ENCODE measurements around the gene KLHL22. TPM values are rescaled to one million over a fixed set of nuclear protein-coding genes. Genes with fewer than 3 reads are reported as not detected.

The KLHL22 gene
- total RNA-seq, 4 donors from 2014 or later: 7.7 to 13.0 (median 8.3) TPM

DNA sequence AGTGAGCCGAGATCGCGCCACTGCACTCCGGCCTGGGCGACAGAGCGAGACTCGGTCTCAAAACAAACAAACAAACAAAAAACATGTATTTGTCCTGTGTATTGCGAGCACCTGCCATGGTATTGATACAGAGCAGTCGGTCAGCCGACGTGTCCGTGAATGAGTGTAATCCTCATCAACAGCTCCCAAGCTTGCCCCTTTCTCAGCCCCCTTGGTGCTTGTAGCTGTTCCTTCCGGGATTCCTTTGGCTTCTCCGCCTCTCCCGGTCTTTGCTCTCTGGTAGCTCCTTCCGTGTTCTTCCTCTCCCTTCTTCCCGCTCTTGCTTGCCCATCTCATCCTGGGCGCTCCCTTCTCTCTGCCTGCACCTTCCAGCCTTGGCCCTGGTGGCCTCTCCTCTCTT is 90.7 kb downstream of the KLHL22 start:
- Histone ChIP-seq H3K27ac (no peak overlapping the region), H3K4me1 (no peaks in the 10 kb centered on the region), H3K4me3 (no peak overlapping the region), H3K9me3 (no peaks in the 10 kb centered on the region), H3K27me3 (no peaks in the 10 kb centered on the region), H3K36me3 (peaks cover 0 to 76% (median 17%) of the 10 kb centered on the region in 3 donors)
- intact Hi-C loops (cut with DNase I): no loop called here
- no peak for TF ChIP-seq POLR2A (IDR thresholded peaks at IDR 0.05)
- TF ChIP-seq, protein P1, sequence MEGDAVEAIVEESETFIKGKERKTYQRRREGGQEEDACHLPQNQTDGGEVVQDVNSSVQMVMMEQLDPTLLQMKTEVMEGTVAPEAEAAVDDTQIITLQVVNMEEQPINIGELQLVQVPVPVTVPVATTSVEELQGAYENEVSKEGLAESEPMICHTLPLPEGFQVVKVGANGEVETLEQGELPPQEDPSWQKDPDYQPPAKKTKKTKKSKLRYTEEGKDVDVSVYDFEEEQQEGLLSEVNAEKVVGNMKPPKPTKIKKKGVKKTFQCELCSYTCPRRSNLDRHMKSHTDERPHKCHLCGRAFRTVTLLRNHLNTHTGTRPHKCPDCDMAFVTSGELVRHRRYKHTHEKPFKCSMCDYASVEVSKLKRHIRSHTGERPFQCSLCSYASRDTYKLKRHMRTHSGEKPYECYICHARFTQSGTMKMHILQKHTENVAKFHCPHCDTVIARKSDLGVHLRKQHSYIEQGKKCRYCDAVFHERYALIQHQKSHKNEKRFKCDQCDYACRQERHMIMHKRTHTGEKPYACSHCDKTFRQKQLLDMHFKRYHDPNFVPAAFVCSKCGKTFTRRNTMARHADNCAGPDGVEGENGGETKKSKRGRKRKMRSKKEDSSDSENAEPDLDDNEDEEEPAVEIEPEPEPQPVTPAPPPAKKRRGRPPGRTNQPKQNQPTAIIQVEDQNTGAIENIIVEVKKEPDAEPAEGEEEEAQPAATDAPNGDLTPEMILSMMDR (IDR thresholded peaks at IDR 0.05): no peak
- no peak for DNase-seq
- WGBS, 2 donors: 94% methylated on average over 17 of the region's 18 CpGs

DNA sequence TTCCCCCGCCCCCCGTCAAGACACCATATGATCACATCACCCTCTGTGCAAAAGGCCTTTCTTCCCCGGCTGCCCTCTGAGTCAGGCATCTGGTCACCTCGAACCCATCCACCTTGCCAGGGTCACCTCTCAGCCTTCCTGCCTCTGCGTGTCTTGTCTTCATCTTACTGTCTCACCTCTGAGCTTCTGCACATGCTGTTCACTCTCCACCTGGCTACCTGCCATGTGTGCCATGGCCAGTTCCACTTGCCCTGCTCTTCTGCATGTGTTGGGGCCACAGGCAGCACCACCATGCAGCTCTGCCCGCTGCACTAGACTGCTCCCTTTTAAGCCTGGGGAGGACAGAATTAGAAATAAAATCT is 91.8 kb downstream of the KLHL22 start:
- 93 to 98% methylated on average over 5 to 6 of the region's 6 CpGs for WGBS, 2 donors
- H3K9me3 ChIP-seq: no peaks in the 10 kb centered on the region
- H3K36me3 ChIP-seq: peaks cover 0 to 76% (median 17%) of the 10 kb centered on the region in 3 donors
- H3K27ac ChIP-seq: no peak overlapping the region
- no peak for DNase-seq
- no peak for TF ChIP-seq POLR2A (IDR thresholded peaks at IDR 0.05)
- TF ChIP-seq, protein P1 (IDR thresholded peaks at IDR 0.05): no peak
- H3K4me1 ChIP-seq: no peaks in the 10 kb centered on the region
- H3K4me3 ChIP-seq: no peak overlapping the region
- H3K27me3 ChIP-seq: no peaks in the 10 kb centered on the region
- intact Hi-C loops (cut with DNase I): no loop called here

DNA sequence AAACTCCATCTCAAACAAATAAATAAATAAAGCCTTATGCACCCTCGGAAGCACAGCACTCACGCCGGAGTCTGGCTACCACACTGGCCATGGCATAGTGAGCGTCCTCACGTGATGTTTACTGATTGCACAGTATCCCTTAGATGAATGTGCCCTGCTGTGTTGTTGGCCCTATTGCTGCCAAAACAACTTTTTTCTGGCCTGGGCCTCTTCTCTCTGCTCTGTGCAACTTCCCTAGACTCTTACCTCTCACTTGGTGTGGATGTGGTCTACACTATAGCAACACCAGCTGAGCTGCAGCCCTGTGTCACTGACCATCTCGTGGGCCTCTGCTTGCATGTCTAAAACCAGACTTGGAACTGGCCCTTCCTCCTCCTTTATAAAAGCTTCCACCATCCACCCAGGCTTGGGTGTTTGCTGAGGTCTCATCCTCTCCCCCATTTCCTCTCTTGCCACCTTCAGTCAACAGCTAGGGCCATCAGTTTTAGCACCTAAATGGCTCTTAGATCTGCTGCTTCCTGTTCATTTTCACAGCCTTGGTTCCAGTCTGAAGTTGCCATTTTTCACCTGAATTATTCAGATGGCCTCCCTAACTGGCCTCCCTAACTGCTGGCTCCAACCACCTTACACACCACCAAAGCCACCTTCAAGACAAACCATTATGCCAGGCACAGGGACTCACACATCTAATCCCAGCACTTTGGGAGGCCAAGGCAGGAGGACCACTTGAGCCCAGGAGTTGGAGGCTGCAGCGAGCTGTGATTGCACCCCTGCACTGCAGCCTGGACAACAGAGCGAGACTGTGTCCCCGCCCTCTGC is 92.4 kb downstream of the KLHL22 start:
- peaks cover 0 to 76% (median 17%) of the 10 kb centered on the region in 3 donors for H3K36me3 ChIP-seq
- DNase-seq: no peak
- WGBS, 2 donors: 93 to 99% methylated on average over 8 to 9 of the region's 9 CpGs

DNA sequence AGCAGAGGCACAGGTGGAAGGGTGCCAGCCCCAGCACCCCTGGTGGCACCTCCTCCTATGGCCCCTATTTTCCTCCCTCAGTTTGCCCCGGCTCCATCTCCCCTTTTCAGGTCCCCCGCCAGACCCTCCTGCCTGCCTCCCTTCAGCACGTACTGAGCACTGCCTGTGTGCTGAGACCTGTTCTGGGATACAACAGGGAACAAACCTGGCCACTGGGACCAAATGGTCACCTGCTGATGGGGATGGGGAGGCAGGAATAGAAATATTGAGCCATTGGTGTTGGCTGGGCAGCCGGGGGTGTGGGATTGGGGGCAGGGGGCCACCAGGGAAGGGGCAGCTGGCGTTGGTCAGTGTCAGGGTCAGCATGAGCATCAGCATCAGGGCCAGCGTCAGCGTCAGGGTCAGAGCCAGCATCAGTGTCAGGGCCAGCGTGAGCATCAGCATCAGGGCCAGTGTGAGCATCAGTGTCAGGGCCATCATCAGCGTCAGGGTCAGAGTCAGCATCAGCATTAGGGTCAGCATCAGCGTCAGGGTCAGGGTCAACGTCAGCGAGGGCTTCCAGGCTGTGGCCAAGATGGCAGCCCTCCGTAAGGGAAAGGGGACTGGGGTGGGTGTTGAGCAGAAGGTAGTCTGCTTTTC is 94.1 kb downstream of the KLHL22 start:
- H3K27me3 ChIP-seq: no peaks in the 10 kb centered on the region
- intact Hi-C loops (cut with DNase I): no loop called here
- 94 to 95% methylated on average over 5 to 10 of the region's 13 CpGs for WGBS, 2 donors
- TF ChIP-seq, protein P1 (IDR thresholded peaks at IDR 0.05): no peak
- TF ChIP-seq POLR2A (IDR thresholded peaks at IDR 0.05): no peak
- no peak for DNase-seq
- no peaks in the 10 kb centered on the region for H3K9me3 ChIP-seq
- no peak overlapping the region for H3K4me3 ChIP-seq
- no peak overlapping the region for H3K27ac ChIP-seq
- peaks cover 0 to 3% (median 0%) of the 10 kb centered on the region in 3 donors for H3K4me1 ChIP-seq
- peaks cover 0 to 62% (median 11%) of the 10 kb centered on the region in 3 donors for H3K36me3 ChIP-seq

More for the DNA sequence above, 92.4 kb downstream of the KLHL22 start:
- no peaks in the 10 kb centered on the region for H3K9me3 ChIP-seq
- no peaks in the 10 kb centered on the region for H3K27me3 ChIP-seq
- no peak overlapping the region for H3K27ac ChIP-seq
- no peak for TF ChIP-seq POLR2A (IDR thresholded peaks at IDR 0.05)
- TF ChIP-seq, protein P1 (IDR thresholded peaks at IDR 0.05): no peak
- intact Hi-C loops (cut with DNase I): no loop called here
- H3K4me1 ChIP-seq: no peaks in the 10 kb centered on the region
- no peak overlapping the region for H3K4me3 ChIP-seq
